Measurements from ENCODE around the gene DACT2. TPM values are rescaled to one million over a fixed set of nuclear protein-coding genes. Genes with fewer than 3 reads are reported as not detected.

DACT2 gene
- total RNA-seq, 1 experiment from 2014 or later: 26.6 TPM

- Histone ChIP-seq H3K4me3 (ENCODE audit: insufficient read depth, low read depth, low read length) (no peak overlapping the region), H3K36me3 (replicated peaks; ENCODE audit: control insufficient read depth, insufficient read depth, low read length) (no peaks in the 10 kb centered on the region), H3K27me3 (ENCODE audit: control insufficient read depth, insufficient read depth, low read length) (no peaks in the 10 kb centered on the region)
- no peak for DNase-seq
Measured at GRCh38 chr6:168307015-168307694, 12.4 kb downstream of the DACT2 start.

GRCh38 chr6:168305863-168306262 lies 13.7 kb downstream of the DACT2 start:
- Histone ChIP-seq H3K36me3 (replicated peaks; ENCODE audit: control insufficient read depth, insufficient read depth, low read length) (no peaks in the 10 kb centered on the region), H3K4me3 (ENCODE audit: insufficient read depth, low read depth, low read length) (no peak overlapping the region), H3K27me3 (ENCODE audit: control insufficient read depth, insufficient read depth, low read length) (no peaks in the 10 kb centered on the region)
- no peak for DNase-seq

- Histone ChIP-seq H3K36me3 (replicated peaks; ENCODE audit: control insufficient read depth, insufficient read depth, low read length) (no peaks in the 10 kb centered on the region), H3K27me3 (ENCODE audit: control insufficient read depth, insufficient read depth, low read length) (no peaks in the 10 kb centered on the region), H3K4me3 (ENCODE audit: insufficient read depth, low read depth, low read length) (no peak overlapping the region)
- DNase-seq: no peak
Measured at GRCh38 chr6:168305096-168305749, 14.4 kb downstream of the DACT2 start.

GRCh38 chr6:168304752-168305015 lies 14.9 kb downstream of the DACT2 start:
- Histone ChIP-seq H3K36me3 (replicated peaks; ENCODE audit: control insufficient read depth, insufficient read depth, low read length) (no peaks in the 10 kb centered on the region), H3K27me3 (ENCODE audit: control insufficient read depth, insufficient read depth, low read length) (no peaks in the 10 kb centered on the region; the same call in 1 of the 2 replicates), H3K4me3 (ENCODE audit: insufficient read depth, low read depth, low read length) (no peak overlapping the region)
- DNase-seq: no peak

- DNase-seq: no peak
- no peaks in the 10 kb centered on the region for H3K36me3 ChIP-seq (replicated peaks; ENCODE audit: control insufficient read depth, insufficient read depth, low read length)
Measured at GRCh38 chr6:168303982-168304751, 15.4 kb downstream of the DACT2 start.

GRCh38 chr6:168302534-168302933 lies 17.0 kb downstream of the DACT2 start:
- H3K27me3 ChIP-seq (ENCODE audit: control insufficient read depth, insufficient read depth, low read length): no peaks in the 10 kb centered on the region; the same call in 1 of the 2 replicates
- DNase-seq: peak; percentile 76
- no peak overlapping the region for H3K4me3 ChIP-seq (ENCODE audit: insufficient read depth, low read depth, low read length)
- no peaks in the 10 kb centered on the region for H3K36me3 ChIP-seq (replicated peaks; ENCODE audit: control insufficient read depth, insufficient read depth, low read length)

More at GRCh38 chr6:168303982-168304751, 15.4 kb downstream of the DACT2 start:
- H3K27me3 ChIP-seq (ENCODE audit: control insufficient read depth, insufficient read depth, low read length): no peaks in the 10 kb centered on the region; the same call in 1 of the 2 replicates
- H3K4me3 ChIP-seq (ENCODE audit: insufficient read depth, low read depth, low read length): no peak overlapping the region

- H3K36me3 ChIP-seq (replicated peaks; ENCODE audit: control insufficient read depth, insufficient read depth, low read length): no peaks in the 10 kb centered on the region
- H3K27me3 ChIP-seq (ENCODE audit: control insufficient read depth, insufficient read depth, low read length): no peaks in the 10 kb centered on the region; the same call in 1 of the 2 replicates
- peak overlapping the region; percentile 4; the same call in 1 of the 2 replicates for H3K4me3 ChIP-seq (ENCODE audit: insufficient read depth, low read depth, low read length)
- peak; percentile 73 for DNase-seq
Measured at GRCh38 chr6:168301648-168302398, 17.8 kb downstream of the DACT2 start.

GRCh38 chr6:168300975-168301647 lies 18.5 kb downstream of the DACT2 start:
- Histone ChIP-seq H3K27me3 (ENCODE audit: control insufficient read depth, insufficient read depth, low read length) (no peaks in the 10 kb centered on the region; the same call in 1 of the 2 replicates), H3K36me3 (replicated peaks; ENCODE audit: control insufficient read depth, insufficient read depth, low read length) (no peaks in the 10 kb centered on the region), H3K4me3 (ENCODE audit: insufficient read depth, low read depth, low read length) (no peak overlapping the region)
- DNase-seq: no peak

- H3K4me3 ChIP-seq (ENCODE audit: insufficient read depth, low read depth, low read length): no peak overlapping the region
- H3K27me3 ChIP-seq (ENCODE audit: control insufficient read depth, insufficient read depth, low read length): no peaks in the 10 kb centered on the region; the same call in 1 of the 2 replicates
- no peak for DNase-seq
- H3K36me3 ChIP-seq (replicated peaks; ENCODE audit: control insufficient read depth, insufficient read depth, low read length): no peaks in the 10 kb centered on the region
Measured at GRCh38 chr6:168299541-168300511, 19.8 kb downstream of the DACT2 start.

- H3K27me3 ChIP-seq (ENCODE audit: control insufficient read depth, insufficient read depth, low read length): no peaks in the 10 kb centered on the region; the same call in 1 of the 2 replicates
- no peak for DNase-seq
- no peaks in the 10 kb centered on the region for H3K36me3 ChIP-seq (replicated peaks; ENCODE audit: control insufficient read depth, insufficient read depth, low read length)
- no peak overlapping the region for H3K4me3 ChIP-seq (ENCODE audit: insufficient read depth, low read depth, low read length)
Measured at GRCh38 chr6:168297643-168298042, 21.9 kb downstream of the DACT2 start.

- H3K4me3 ChIP-seq (ENCODE audit: insufficient read depth, low read depth, low read length): no peak overlapping the region
- no peak for DNase-seq
- no peaks in the 10 kb centered on the region; the same call in 1 of the 2 replicates for H3K27me3 ChIP-seq (ENCODE audit: control insufficient read depth, insufficient read depth, low read length)
- H3K36me3 ChIP-seq (replicated peaks; ENCODE audit: control insufficient read depth, insufficient read depth, low read length): no peaks in the 10 kb centered on the region
Measured at GRCh38 chr6:168294901-168295300, 24.7 kb downstream of the DACT2 start.

GRCh38 chr6:168293636-168294530 lies 25.7 kb downstream of the DACT2 start:
- H3K36me3 ChIP-seq (replicated peaks; ENCODE audit: control insufficient read depth, insufficient read depth, low read length): no peaks in the 10 kb centered on the region
- no peak for DNase-seq
- no peaks in the 10 kb centered on the region for H3K27me3 ChIP-seq (ENCODE audit: control insufficient read depth, insufficient read depth, low read length)
- no peak overlapping the region for H3K4me3 ChIP-seq (ENCODE audit: insufficient read depth, low read depth, low read length)
